Jurkat, Clone E6-1 (cell line): ENCODE results near the gene DCTN2. TPM values are rescaled to one million over a fixed set of nuclear protein-coding genes. Genes with fewer than 3 reads are reported as not detected.
"Not testable (repeated sequence)": the region's sequence is repeated elsewhere in the genome, so short reads cannot be mapped to it uniquely, and the experiment has no call there.

Experiments used
- DNase-seq: peaks from one replicate; pipeline ENCODE4 v3.0.0-alpha.2; 2011; ENCODE audit warnings: low read depth, low spot score
- H3K4me3 ChIP-seq: 2 replicates; pipeline ENCODE4 v1.5.1; 2011; ENCODE audit warnings: mild to moderate bottlenecking, low read length, control low read depth, moderate library complexity
- polyA plus RNA-seq: library from polyadenylated mRNA; unstranded; fragments of >200 nt; gene quantifications from one replicate; pipeline ENCODE4 v1.2.1, GENCODE V29; 2012; ENCODE audit warnings: missing spikeins; ENCODE audit not compliant: insufficient read length, insufficient read depth

Gene DCTN2
- 171 TPM for polyA plus RNA-seq

GRCh38 chr12:57546438-57547287 is at the start of gene DCTN2:
DCTN2 (minus strand) TSS chr12:57547192; CDS start chr12:57547063, 129 bp downstream.
- H3K4me3 ChIP-seq: peak within 1 kb of the TSS; percentile 87
- DNase-seq: peak; percentile 96

DNA sequence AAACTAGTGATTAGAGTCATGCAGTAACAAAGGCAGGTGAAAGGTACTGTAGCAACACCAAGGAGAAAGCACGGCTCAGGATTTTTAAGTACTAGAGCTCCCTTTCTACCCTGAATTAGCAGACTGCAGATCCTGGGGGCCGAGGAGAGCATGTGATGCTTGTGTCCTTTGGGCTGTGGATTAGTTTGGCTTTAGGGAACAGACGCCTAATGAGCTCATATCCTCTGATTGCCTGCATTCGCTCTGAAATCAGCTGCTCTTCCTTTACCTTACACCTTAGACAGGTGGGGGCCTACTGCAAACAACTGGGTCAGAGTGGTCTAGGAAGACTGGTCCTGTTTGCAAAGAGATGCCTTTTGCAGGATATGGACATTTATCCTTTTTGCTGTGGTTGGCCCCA is 46.2 kb upstream of the DCTN2 start:
- DNase-seq: no peak
- no peak overlapping the region for H3K4me3 ChIP-seq

DNA sequence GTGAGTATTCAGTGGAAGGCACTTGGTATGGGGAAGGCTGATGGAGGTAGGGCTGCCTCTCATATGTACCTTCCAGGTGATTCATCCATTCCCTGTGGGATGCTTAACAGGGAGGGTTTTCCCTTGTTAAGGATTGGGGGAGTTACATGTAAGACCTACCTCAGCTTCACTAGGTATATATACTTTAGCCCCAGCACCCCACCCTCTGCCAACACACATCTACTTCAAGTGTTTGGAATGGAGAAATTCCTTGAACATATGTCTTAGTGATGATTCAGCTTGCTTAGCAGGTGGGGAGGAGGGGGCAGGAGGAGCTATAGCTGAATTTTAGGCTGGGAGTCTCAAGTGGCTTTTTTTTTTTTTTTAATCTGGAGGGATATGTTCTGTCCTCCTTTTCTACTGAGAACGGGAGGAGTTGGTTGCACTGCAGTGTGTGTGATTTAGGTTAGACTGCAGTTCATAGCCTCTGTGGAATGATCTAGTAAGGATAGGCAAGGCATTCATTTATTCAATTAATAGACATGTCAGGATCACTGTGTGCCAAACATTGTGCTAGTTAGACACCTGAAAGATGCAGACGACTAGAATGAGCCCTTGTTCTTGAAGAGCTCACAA is 45.7 kb upstream of the DCTN2 start:
- no peak for DNase-seq
- no peak overlapping the region for H3K4me3 ChIP-seq

DNA sequence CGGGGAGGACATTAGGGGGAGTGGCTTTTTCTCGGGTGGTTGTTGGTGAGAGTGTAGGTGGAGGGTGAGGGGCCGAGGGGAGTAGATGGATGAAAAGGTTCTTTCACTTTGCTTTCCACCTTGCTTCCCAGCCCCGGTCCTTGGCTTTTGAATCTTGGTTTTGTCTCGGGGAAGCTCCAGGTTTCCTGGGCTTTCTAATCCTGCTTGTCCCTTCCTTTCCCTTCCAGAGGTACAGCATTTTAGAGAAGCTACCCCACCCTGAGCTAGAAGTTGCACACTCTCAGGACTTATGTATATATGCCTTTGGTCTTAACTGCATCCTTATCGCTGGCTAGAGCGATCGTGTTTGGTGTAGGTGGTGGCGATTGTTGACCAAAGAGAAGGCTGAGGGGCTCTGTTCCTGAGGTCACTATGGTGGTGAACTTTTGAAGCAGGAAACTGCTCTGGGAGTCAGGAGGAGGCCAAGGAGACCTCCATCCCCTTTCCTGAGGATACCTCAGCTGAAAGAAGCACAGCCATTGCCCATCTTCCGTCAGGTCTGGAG is 44.9 kb upstream of the DCTN2 start:
- H3K4me3 ChIP-seq: peak overlapping the region; percentile 68
- DNase-seq: no peak

GRCh38 chr12:57590864-57591781 is 44.1 kb upstream of the DCTN2 start, which contains the start of gene PIP4K2C:
PIP4K2C (plus strand) TSS chr12:57591192; CDS start chr12:57591290, 98 bp downstream.
- peak; percentile 40 for DNase-seq
- H3K4me3 ChIP-seq: peak within 1 kb of the TSS; percentile 68

- no peak for DNase-seq
- peak overlapping the region; percentile 68 for H3K4me3 ChIP-seq
Observed at GRCh38 chr12:57590479-57590863, 43.5 kb upstream of the DCTN2 start.

- DNase-seq: not testable (repeated sequence)
Observed at GRCh38 chr12:57588951-57589610, 42.1 kb upstream of the DCTN2 start.

GRCh38 chr12:57586832-57587429 is 39.9 kb upstream of the DCTN2 start:
- H3K4me3 ChIP-seq: no peak overlapping the region
- DNase-seq: no peak

More at GRCh38 chr12:57588951-57589610, 42.1 kb upstream of the DCTN2 start:
- H3K4me3 ChIP-seq: not testable (repeated sequence)

GRCh38 chr12:57586128-57586527 is 39.1 kb upstream of the DCTN2 start:
- H3K4me3 ChIP-seq: no peak overlapping the region
- DNase-seq: no peak

DNA sequence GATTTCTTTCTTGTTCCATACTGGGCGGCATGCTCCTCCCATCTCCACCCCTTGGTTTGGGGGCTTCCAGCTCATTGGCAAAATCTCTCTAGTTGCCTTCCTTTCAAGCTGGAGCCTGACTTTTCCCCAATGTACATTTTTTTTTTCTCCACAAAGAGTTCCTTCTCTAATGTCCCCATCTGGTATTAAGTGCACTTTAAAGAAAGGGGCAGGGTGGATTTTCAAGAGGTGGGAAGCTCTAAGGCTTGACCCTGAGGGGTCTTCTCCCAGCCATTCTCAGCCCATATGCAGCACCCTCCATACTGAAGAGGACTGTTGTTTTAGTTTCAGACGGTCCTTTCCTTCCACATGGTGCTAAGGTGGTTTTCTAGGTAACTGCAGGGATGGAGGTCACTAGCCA is 38.2 kb upstream of the DCTN2 start:
- no peak for DNase-seq
- H3K4me3 ChIP-seq: no peak overlapping the region

GRCh38 chr12:57584690-57585089 is 37.7 kb upstream of the DCTN2 start:
- DNase-seq: no peak
- no peak overlapping the region for H3K4me3 ChIP-seq

- no peak for DNase-seq
- no peak overlapping the region for H3K4me3 ChIP-seq
Observed at GRCh38 chr12:57584050-57584449, 37.1 kb upstream of the DCTN2 start.

DNA sequence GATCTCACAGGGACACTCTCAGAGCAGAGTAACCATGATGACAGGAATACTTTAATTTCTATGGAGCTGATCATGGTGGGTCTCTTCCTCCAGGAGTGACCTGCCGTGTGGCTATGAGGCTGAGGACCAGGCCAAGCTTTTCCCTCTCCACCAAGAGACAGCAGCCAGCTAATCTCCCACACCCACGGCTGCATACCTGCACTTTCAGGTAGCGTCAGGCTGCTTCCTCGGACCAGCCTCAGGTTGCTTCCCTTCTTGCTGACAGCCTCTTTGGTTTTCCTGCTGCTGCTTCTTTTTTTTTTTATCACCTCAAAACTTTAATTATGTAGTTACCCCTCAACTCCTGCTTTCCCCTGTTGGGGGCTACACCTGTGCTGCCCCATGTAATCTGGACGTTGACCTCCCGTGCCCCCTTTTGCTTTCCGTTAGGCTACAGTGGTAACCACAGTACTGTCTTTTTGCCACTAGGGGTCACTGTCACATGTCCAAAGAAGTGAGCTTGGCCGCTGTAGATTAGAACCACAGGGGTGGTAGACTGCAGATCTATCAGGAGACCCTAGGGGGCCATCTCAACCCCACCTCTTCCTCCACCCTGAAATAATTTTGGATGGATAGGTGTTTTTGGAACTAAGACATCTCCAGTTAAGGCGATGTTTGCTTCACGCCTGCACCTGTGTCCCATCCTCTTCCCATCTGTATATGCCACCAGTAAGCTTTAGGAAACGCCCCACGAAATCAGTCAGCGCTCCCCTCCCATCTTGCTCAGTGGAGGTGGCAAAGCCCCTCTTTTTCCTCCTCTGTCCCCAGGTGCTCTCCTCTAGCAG is 36.2 kb upstream of the DCTN2 start:
- peak; percentile 84 for DNase-seq
- no peak overlapping the region for H3K4me3 ChIP-seq

DNA sequence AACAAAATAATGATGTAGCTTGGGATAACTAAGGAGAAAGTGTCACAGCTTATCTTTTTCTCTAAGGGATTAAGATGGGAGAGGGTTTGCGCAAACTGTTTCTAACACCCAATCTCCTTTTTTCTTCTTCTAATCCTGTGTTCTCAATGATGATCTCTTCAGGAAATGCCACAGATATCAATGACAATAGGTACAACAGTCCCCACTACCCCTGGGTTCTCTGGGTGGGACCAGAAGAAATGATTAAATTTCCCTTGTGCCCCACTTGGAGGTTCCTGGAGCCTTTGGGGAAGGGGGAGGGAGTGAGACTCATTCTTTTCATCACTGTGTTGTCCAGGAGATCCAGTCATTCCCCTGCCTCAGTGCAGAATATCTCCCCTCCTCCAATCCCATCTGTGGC is 35.4 kb upstream of the DCTN2 start:
- DNase-seq: no peak
- no peak overlapping the region for H3K4me3 ChIP-seq

- no peak for DNase-seq
- H3K4me3 ChIP-seq: no peak overlapping the region
Observed at GRCh38 chr12:57581802-57582201, 34.8 kb upstream of the DCTN2 start.

DNA sequence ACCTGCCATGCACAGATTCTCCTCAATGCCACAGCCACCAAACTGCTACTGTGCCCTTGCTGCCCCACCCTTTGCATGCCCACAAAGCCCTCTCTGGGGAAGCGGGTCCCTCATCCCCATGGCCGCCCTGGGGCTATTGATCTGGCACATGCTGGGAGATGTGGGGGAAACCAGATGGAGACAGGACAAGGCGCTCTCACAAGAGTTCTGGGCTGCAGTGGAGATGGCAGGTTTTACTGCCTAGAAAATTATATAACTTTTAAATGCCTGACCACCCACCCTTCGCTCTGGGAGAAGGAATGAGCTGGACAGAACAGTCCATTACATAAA is 33.4 kb upstream of the DCTN2 start:
- DNase-seq: no peak

DNA sequence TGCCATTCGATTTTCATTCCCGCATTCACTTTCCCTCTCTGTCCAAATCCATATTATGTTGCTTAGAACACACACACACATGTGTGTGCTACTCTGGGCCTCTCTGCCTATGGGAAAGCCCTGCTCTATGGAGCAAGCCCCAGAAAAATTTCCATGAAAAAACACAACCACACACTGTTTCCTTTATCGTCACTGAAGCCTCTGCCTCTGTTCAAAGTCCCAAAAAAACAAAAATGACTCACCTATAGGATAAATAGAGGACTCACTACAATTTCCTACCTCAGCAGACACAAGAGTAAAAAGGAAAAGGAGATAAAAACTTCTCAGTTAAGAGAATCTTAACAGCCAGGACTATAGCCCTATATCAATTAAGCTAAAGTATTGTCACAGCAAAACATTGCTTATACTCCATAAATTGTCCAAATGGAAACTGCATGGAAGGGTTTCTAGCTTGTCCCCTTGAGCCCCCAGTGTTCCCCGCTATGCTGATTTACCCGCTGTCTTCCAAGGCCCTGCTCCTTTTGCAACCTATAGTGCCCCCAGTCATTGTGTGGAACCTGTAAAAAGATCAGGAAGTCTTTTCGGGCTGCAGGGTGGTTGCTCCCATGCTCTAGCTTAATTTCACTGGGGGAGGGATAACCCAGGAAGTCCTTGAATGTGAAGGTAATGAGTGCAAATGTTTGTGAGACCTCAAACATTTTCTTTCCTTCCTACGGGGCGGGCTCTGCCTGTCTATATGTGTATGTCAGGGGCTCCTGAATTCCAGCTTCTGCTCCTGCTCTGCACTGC is 32.9 kb upstream of the DCTN2 start:
- no peak for DNase-seq
- H3K4me3 ChIP-seq: no peak overlapping the region

More for the DNA sequence above, 33.4 kb upstream of the DCTN2 start:
- H3K4me3 ChIP-seq: no peak overlapping the region
